GM21390 (cell line): Measurements from ENCODE around the gene CBX5.
A peak's percentile ranks its signal among the peaks of the same experiment; 100 is the strongest.
"Not testable (repeated sequence)": the region's sequence is repeated elsewhere in the genome, so short reads cannot be mapped to it uniquely, and the experiment has no call there.

Experiments used
- ATAC-seq: cut with Tn5 transposase; IDR thresholded peaks from one replicate; pipeline ENCODE4 v1.9.1; 2021; ENCODE audit not compliant: unreplicated experiment

Gene CBX5

DNA sequence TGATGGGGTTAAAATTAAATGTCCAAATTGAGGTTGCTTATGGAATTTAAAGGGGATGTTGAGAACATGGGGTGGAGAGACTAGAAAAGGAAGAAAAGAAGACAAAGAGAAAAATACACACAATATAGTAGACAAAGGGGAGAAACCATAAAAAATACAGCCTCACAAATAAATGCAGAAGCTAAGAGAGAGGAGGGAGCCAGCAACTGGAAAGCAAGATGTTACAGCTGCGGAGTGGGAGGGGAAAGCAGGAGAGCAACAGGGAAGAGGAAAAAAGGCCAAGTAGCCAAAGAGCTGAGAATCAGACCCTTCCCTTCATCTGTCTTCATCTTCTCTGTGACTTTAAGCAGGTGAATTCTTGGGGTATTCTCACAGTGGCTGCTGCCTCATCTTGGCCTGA is 51.5 kb downstream of the CBX5 start:
- no peak for ATAC-seq

DNA sequence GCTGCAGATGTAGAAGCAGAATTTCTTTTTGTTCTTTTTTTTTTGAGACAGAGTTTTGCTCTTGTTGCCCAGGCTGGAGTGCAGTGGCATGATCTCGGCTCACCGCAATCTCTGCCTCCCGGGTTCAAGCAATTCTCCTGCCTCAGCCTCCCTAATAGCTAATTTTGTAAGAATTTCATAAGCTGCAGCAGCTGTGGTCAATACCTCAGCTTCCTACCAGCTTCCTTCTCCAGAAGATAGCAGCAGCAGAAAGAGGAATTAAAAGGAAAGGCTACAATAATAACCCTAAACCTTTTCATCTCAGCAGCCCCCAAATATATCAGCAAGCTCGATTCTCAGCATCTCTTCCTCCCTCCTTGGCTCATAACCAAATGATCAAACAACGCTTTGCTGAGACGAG is 52.0 kb downstream of the CBX5 start:
- not testable (repeated sequence) for ATAC-seq

DNA sequence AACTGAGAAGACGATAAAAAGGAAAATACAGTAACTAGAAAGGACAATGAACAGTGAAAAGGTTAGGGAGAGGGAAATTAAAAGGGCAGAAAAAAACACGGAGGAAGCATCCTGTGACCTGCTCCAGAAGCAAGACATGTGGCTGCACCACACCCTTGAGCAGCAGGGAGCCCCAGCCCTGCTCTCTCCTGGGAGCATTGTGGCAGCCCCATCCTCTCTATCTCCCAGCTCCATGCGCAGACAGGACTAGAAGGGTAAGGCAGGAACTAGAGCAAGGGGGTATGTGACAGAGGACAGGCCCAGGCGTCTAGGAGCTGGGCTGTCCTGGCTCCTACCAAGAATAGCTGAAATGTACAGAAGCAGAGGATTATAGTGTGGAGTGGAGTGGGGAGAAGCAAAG is 52.5 kb downstream of the CBX5 start:
- no peak for ATAC-seq

DNA sequence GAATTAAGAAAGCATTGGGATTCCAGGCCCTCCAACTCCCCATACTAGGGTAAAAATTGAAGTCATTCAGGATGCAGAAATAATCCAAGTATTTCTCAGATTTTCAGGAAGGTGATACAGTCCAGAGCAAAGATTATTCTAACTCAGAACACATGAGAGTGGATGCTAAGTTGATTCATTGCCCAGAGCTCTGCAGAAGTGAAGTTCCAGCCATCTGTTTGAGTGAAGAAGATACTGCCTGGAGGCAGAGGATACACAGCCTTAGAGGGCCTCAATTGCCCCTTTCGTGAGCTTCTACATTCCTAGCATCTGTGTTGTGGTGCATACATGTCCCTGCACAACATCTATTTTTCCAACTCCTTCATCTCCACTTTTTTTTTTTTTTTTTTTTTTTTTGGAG is 54.3 kb downstream of the CBX5 start:
- ATAC-seq, result no peak

DNA sequence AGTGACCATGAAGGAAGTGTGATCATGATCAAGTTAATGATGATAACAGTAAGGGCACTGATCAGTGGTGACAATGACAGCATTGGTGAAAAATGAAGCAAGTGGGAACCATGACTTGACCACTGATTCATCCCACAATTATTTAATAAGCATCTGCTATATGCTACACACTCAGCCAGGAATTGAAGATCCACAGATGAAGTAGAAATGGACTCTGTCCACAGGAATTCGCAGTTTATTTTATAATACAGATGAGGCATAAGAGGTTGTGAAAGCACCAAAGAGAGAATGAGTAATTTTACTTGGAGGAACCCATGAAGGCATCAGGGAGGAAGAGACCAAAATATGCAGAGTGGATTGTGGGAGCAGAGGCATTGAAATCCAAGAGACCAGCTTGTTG is 57.3 kb downstream of the CBX5 start:
- no peak for ATAC-seq

DNA sequence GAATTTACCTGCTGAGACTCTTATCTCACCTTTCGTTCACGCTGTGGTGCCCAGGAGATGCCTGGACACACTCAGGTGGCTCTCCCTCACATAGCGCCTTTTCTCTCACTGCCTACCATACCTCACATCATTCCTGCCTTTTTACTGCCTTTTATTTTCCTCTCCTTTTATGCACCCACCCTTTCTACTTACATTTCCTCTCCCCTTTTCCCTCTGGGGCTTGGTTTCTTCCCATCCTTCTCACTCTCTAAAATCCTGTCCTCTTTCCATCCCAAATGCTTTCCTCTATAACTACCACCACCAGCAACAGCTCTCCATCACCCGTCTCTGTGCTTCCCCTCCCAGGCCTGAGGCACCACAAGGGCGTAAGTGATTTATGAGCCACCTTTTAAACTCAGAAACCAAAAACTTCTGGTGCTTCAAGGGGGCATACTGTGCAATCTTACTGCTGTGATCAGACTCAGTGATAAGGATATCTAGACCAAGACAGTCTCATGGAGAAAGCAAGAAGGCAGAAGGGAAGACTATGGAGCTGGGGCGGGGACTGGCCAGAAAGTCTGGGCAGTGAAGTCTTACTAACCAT is 58.4 kb downstream of the CBX5 start:
- no peak for ATAC-seq

DNA sequence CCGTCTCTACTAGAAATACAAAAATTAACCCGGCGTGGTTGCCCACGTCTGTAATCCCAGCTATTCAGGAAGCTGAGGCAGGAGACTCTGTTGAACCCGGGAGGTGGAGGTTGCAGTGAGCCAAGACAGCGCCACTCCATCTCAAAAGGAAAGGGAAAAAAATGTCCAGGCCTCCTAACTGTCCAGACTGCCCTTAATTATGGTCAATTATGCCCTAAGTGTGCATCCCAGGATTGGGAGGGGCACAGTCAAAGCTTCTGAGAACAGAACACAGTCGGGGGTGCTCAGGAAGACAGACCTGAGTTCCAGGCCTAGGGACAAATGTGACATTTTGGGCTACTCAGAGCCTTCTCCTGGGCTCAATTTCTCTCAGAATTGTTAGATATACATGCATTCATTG is 59.4 kb downstream of the CBX5 start:
- no peak for ATAC-seq

DNA sequence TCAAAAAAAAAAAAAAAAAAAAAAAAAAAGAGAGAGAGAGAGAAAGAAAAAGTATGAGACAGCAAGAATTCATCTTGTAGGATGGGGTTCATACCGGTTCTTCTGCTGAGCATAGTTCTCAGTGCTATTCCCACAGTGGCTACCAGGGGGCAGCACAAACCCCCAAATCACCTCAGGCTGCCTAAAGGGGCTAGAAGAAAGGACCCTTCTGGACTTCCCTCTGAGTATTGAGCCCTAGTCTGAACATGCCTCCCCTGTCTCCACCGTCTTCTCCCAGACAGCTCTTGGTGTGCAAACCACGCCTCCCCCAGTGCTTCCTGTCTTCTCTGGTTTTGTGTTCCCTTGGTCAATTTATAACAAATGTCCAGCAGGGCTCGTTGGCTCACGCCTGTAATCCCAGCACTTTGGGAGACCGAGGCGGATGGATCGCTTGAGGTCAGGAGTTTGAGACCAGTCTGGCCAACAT is 59.8 kb downstream of the CBX5 start:
- ATAC-seq, result no peak

DNA sequence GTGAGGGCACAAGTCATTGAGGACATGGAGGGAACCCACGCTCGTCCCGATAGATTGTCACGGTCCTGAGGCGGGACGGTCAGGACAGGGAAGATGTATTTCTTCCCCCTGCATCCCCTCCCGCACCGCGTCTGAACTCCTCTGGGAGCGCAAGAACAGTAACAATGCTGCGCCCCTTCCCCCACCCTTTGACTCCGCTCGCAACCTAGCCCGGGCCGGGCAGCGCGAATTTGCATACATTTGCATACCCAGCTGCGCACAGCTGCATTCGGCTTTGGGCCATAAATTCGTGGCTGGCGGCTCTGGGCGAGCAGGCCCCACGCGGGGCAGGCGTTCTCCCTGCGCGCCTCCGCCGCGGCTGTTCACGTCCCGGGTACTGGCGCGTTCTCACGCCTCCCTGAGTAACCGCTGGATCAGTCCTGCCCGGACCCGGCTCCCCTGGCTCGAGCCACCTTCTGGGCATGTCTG is 62.1 kb downstream of the CBX5 start:
- no peak for ATAC-seq

DNA sequence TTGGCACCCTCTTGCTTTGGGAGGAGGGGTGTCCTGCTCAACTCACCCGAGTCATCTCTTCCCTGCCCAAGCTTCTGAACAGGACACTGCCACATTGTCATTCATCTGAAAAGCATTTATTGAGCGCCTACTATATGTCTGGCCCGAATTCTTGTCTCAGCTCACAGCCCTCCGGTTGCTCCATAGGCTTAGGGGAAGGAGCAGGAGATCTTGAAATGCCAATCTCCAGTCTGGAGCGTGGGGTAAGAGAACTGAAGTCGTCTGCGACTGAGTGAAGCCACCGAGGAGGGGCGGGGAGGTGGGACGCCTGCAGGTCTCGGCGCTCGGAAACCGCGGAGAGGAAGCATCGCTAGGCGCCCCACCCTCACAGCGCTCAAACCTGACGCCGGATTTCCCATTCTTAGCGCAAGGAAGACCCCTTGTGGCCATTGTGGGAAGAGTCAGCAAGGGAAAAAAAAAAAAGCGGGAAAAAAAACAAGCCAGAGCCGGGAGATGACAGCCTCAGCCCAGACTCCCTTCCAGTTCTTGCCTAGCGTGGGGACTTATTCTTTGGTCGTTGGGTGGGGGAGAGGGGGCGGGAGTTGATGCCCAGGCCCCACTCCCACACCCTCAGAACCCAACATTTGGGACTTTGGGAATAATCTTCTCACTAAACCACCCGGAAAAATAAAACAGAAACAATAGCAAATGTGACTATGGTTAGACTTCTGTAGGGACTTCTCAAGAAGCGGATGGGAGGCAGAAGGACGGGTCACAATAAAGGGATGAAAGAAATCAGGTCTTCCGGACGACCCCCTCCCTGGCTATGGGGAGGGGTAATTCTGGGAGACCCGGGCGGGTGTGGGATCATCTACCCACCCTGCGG is 62.9 kb downstream of the CBX5 start:
- ATAC-seq, result peak; percentile 40

DNA sequence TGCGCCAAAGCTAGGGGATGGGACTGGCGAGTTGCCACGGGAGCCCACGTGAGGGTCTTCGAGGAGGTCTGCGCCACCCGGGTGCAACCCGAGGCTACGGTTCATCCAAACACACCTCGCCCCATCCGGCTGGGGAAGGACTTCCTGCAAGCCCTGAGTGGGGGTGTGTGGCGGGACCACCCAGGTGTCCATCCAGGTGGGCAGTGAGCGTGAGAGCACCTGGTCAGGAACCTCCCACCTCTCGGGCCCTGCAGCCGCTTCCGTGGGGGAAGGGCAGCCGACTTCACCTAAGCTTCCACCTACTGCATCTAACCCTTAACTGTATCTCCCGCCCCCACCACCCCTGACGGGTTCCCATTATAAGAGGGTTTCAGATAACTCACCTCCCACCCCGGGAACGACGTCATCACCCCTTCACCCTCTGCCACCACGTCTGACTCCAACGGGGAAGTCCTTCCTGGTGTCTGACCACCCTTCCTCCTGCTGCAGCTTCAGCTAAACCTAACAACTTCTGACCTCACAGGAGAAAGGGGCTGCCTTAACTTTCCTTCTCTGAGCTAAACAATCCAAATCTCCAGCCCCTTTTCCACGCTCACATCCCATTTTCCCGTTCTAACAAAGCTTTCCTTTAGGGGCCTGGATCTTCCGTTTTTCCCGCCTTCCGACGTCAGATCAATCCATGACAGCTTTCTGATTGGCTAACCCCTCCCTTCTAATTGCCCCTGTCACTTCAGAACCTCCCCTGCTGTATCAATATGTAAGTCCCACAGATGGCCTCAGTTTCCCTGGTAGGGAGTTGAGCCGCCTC is 63.7 kb downstream of the CBX5 start:
- peak; percentile 2 for ATAC-seq

DNA sequence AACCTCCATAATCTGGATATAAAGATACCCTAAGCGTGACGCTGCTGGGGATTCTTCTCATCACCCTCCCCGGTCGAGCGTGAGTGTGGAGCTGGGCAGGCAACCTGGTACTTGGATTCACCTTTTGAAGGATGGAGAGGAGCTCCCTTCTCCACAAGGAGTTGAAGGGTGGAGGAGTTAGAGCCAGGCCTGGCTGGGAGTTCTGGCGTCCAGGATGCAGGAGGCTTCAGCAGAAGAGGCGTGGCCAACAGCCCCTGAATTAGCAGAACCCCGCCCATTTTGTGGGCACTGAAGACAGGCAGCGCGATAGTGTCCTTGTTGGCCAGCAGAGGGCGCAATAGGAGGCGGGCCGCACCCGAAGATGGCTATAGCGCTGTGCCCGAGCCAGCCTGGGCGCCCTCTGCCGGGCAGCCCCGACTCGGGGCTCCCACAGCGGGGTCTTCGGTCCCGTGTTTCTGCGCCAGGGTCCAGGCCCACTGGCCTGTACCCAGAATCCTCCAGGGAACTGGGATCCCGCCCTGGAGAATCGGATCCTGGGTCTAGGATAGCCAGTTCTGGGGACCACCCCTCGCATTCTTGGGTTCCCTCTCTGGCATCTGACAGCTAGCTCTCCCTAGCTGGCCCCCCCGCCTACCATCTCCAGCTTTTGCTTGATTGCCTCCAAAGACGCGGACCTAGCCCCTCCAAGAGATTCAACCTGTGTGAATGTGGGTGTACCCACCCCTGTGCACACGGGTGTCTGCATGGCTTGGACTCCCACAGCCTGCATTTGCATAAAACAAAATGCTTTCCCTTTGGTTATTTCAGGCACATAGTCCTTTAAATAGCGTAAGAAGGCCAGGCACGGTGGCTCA is 65.1 kb downstream of the CBX5 start:
- peak; percentile 77 for ATAC-seq

DNA sequence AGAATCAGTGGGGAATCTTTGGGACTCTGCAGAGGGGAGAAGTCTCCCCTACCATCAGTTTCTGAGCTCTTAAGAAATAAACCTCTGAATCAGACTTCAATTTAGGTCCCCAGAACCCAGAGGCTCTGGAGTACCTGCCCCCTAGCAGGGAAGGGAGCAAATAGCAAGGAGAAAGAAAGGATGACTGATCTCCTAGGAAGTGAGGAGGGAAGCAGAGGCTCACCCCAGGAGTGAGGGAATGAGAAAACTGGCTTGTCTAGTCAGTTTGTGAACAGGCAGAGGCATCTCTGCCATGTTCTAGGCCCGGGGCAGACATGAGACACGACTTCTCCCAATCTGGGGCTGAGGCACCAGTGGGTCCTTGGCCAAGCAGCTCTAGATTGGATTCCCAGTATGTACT is 66.8 kb downstream of the CBX5 start:
- ATAC-seq, result no peak

DNA sequence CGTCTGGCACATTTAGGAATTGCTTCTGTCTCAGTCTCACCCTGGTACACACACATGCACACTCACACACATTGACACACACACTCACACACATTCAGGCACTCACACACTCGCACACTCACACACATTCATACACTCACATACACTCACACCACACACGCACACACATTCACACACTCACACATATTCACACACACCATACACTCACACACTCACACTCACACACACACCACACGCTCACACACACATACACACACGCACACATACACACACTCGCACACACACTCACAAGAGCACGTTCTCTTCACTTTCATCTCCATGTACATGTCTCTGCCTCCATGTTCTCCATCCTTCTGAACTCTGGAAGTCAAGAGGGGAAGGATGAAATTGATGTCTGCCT is 68.0 kb downstream of the CBX5 start:
- ATAC-seq, result no peak

DNA sequence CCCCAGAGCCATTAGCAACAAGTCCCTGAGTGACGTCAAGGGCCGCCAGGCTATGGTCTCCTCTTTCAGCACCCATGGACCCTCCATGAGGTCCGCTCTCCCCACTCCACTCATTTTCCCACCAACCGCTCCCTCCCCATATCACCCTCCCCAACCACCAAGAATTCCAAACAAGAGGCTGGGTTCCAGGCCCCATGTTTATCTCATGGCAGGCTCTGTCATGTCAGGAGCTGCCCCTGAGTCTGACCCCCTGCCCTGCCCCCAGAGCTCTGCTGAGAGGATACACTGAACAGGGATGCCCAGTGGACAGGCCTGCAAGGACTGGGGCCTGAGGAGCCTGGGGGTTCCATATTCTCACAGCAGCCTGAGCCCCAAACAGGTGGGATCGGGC is 69.5 kb downstream of the CBX5 start:
- no peak for ATAC-seq

DNA sequence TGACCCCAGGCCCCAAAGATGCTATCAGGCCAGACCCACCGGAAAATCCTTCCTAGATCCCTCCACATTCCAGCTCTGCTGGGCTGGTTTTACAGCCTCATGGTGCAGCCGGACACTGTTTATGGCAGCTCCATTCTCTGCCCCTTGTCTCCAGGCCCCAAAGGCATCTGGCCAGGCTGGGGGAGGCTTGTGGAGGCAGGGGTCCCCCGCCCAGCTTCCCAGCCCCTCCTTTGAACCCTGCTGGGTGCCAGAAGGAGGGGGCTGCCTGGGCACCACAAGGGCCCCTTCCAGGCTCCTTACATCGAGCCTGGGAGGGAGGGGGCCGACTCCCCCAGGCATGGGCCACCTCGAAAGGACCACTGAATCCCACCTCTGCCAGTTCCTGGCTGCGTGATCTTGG is 71.3 kb downstream of the CBX5 start:
- ATAC-seq, result no peak

DNA sequence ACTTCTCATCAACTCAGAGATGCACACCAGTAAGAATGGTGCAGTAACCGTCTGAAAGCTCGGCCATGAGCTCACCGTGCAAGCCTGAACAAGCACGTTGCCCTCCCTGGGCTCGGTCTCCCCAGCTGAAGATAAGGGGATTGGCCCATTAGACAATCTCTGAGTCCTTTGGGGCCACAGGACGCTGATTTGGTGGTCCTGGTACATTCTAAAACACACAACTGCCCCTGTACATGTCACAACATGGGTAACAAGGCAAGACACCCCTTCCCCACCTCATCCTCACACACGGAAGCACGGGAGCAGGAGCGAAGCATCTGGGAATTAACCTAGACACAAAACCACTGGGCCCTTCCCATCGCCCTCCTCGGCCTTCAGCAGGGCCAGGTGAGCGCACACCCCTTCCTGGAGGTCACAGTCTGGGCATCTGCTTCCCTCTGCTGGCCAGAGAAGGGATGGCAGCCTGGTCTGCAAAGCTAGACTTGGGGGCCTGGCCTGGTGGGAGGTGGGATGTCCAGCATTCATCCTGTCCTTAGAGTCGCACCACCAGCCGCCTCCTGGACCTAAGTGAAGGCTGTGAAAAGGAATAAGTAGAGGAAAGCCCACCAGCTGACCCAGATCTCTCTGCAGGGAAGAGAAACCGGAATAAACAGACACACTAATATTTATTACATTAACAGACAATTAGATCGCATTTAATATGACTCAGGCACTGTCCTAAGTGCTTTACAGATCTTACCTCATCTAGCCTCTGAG is 72.2 kb downstream of the CBX5 start:
- ATAC-seq, result peak; percentile 67

DNA sequence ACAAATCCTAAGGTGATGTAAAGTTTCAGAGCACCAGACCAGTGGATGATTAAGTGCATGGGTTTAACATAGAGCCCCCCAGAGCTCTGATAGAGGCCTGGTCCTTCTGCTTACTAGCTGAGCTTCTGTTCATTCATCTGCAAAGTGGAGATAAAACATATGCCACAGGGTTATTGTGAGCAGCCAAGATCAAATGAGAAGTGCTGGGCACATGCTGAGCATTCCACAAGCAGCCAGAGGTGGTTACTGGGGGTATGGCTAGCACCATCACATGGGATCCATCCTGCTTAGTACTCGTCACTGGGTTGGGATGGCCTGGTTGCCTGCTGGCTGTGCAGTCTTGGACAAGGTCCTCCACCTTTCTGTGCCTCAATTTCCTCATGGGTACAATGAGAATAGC is 73.1 kb downstream of the CBX5 start:
- no peak for ATAC-seq

DNA sequence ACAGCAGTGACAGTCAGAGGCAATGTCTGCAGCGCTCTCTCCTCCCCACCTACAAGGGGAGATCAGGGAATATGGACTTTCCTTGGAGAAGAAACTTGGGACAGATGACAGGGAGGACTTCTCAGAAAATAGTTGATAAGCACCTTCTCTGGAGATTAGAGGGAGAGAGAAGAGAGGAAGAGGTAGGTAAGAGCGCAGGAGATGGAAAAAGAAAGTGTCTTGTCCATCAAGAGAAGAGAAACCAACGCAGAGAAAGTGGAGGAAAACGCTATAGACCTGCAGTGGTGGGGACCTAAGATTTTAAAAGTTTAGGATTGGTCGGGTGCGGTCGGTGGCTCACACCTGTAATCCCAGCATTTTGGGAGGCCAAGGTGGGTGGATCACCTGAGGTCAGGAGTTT is 75.6 kb downstream of the CBX5 start:
- ATAC-seq, result no peak
